Psoas muscle (tissue), 8 donors: Measurements from ENCODE around the gene ZCCHC3. TPM values are rescaled to one million over a fixed set of nuclear protein-coding genes. Genes with fewer than 3 reads are reported as not detected.
A peak's percentile ranks its signal among the peaks of the same experiment; 100 is the strongest.

ENCODE experiments used
- ATAC-seq, 4 donors: fragments of 200-7000 bp; cut with Tn5 transposase; one replicate each; pipeline ENCODE4 v1.9.1; 2020; ENCODE audit warnings: moderate library complexity in 3 of 4, mild to moderate bottlenecking in 2 of 4
- DNase-seq, 2 donors: peaks; one replicate each; pipeline ENCODE4 v3.0.0-alpha.2; 2020
- H3K27ac ChIP-seq: fragments of 200-600 bp; one replicate; pipeline ENCODE4 v1.8.0; 2022
- H3K27me3 ChIP-seq, 3 donors: fragments of 200-600 bp in 1 of 3; one replicate each; pipeline versions ENCODE4 v1.6.1 to v1.8.0; 2013 to 2022; ENCODE audit warnings: low read length in 2 of 3, mild to moderate bottlenecking in 2 of 3, moderate library complexity in 1 of 3; ENCODE audit not compliant: insufficient read depth in 3 of 3
- H3K36me3 ChIP-seq, 2 donors: fragments of 200-600 bp in 1 of 2; one replicate each; pipeline versions ENCODE4 v1.6.1 to v1.8.0; 2013 to 2022; ENCODE audit warnings: low read depth in 1 of 2, mild to moderate bottlenecking in 1 of 2, moderate library complexity in 1 of 2; ENCODE audit not compliant: insufficient read depth in 1 of 2
- H3K4me1 ChIP-seq: fragments of 200-600 bp; one replicate; pipeline ENCODE4 v1.8.0; 2022
- H3K4me3 ChIP-seq: fragments of 200-600 bp; one replicate; pipeline ENCODE4 v1.8.0; 2022; ENCODE audit warnings: mild to moderate bottlenecking
- H3K9me3 ChIP-seq: fragments of 200-600 bp; one replicate; pipeline ENCODE4 v1.8.0; 2022
- WGBS, 3 donors: extraction: QIAGEN DNeasy Blood & Tissue Kit; methylation state at CpG; one replicate each; pipeline versions ENCODE4 v1.1.6 to v1.1.7; 2013; 5-methylcytosine and 5-hydroxymethylcytosine counted together
- intact Hi-C, 2 donors: fragments of 100-400 bp; cut with DNase I; formaldehyde crosslinking; loops; one replicate each; pipeline versions ENCODE4 v1.11.0 to v1.14.2; 2022
- polyA plus RNA-seq, 3 donors: library from polyadenylated mRNA; stranded (reverse); fragments of 200-250 nt; gene quantifications; one replicate each; pipeline ENCODE4 v1.2.3, GENCODE V29; 2013
- total RNA-seq, 4 donors: library from RNA; stranded (reverse); fragmentation: NEBNext Ultra II Directional in 2 of 4; extraction: Animal tissue kit (Norgen Biotek cat#: 25700) in 2 of 4; gene quantifications; one replicate each; pipeline versions ENCODE4 v1.2.1 to v1.2.4, GENCODE V29; 2021 to 2023
- TF ChIP-seq, protein P1 (sequence below): fragments of 200-600 bp; IDR thresholded peaks from one replicate; pipeline ENCODE4 v1.8.0; 2022; ENCODE audit warnings: antibody characterized with exemption
- donor health status: healthy with polysubstance abuse.
- donor health status: DM: no; HTN: no; CAD: no; lungs with moderate emphysema.
- donor health status: Bipolar disorder and iron deficiency.
- donor health status: healthy.
- donor health status: DM: yes; HTN: yes; CAD: no.
- donor health status: DM: no; HTN: no; CAD: no.
- donor health status: DM: no; HTN: no; CAD: no.
- donor health status: DM: yes; HTN: yes; CAD: no.

ZCCHC3 gene
- total and polyA plus RNA-seq, 7 donors: 6.8 to 10.2 (median 9.3) TPM

- no peak for ATAC-seq
- H3K9me3 ChIP-seq: peaks cover 2% of the 10 kb centered on the region
Observed at GRCh38 chr20:286508-286907, 10.9 kb upstream of the ZCCHC3 start.

GRCh38 chr20:288956-289692, 8.2 kb upstream of the ZCCHC3 start:
- Histone ChIP-seq H3K36me3 (no peaks in the 10 kb centered on the region), H3K27ac (no peak overlapping the region), H3K4me3 (peak overlapping the region; percentile 74), H3K27me3 (no peaks in the 10 kb centered on the region), H3K9me3 (peaks cover 2% of the 10 kb centered on the region), H3K4me1 (peaks cover 6% of the 10 kb centered on the region)
- DNase-seq: no peak
- 77 to 88% (median 84%) methylated on average over 3 of the region's 3 CpGs for WGBS, 3 donors
- intact Hi-C loops: no loop called here
- ATAC-seq: no peak
- TF ChIP-seq, protein P1, sequence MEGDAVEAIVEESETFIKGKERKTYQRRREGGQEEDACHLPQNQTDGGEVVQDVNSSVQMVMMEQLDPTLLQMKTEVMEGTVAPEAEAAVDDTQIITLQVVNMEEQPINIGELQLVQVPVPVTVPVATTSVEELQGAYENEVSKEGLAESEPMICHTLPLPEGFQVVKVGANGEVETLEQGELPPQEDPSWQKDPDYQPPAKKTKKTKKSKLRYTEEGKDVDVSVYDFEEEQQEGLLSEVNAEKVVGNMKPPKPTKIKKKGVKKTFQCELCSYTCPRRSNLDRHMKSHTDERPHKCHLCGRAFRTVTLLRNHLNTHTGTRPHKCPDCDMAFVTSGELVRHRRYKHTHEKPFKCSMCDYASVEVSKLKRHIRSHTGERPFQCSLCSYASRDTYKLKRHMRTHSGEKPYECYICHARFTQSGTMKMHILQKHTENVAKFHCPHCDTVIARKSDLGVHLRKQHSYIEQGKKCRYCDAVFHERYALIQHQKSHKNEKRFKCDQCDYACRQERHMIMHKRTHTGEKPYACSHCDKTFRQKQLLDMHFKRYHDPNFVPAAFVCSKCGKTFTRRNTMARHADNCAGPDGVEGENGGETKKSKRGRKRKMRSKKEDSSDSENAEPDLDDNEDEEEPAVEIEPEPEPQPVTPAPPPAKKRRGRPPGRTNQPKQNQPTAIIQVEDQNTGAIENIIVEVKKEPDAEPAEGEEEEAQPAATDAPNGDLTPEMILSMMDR: no peak

More at GRCh38 chr20:286508-286907, 10.9 kb upstream of the ZCCHC3 start:
- 83 to 94% (median 91%) methylated on average over 2 of the region's 2 CpGs for WGBS, 3 donors
- Histone ChIP-seq H3K27ac (no peak overlapping the region), H3K4me1 (peaks cover 6% of the 10 kb centered on the region), H3K4me3 (no peak overlapping the region), H3K27me3 (no peaks in the 10 kb centered on the region), H3K36me3 (peaks cover 0 to 5% of the 10 kb centered on the region in 2 donors)
- intact Hi-C loops: no loop called here
- no peak for DNase-seq
- TF ChIP-seq, protein P1: no peak

GRCh38 chr20:289693-290083, 7.7 kb upstream of the ZCCHC3 start:
- no peaks in the 10 kb centered on the region for H3K36me3 ChIP-seq
- peak overlapping the region; percentile 74 for H3K4me3 ChIP-seq
- H3K27me3 ChIP-seq: no peaks in the 10 kb centered on the region
- DNase-seq: no peak
- ATAC-seq: no peak
- intact Hi-C loops: no loop called here
- TF ChIP-seq, protein P1: no peak
- H3K27ac ChIP-seq: peak overlapping the region; percentile 66
- WGBS, 3 donors: 60 to 62% (median 61%) methylated on average over 2 of the region's 2 CpGs
- peaks cover 6% of the 10 kb centered on the region for H3K4me1 ChIP-seq
- H3K9me3 ChIP-seq: peaks cover 2% of the 10 kb centered on the region

GRCh38 chr20:290084-290831, 7.1 kb upstream of the ZCCHC3 start, which contains the start of gene C20orf96:
C20orf96 (minus strand) TSS chr20:290750; CDS start chr20:290610, 140 bp downstream.
- intact Hi-C loops: no loop called here
- WGBS, 3 donors: 0 to 1% (median 0%) methylated on average over 43 of the region's 43 CpGs
- H3K4me3 ChIP-seq: peak within 1 kb of the TSS; percentile 74

More at GRCh38 chr20:290084-290831, 7.1 kb upstream of the ZCCHC3 start, which contains the start of gene C20orf96:
- TF ChIP-seq, protein P1: peak; percentile 35
- peak; percentile 91 to 95 for DNase-seq
- Histone ChIP-seq H3K27ac (peak within 1 kb of the TSS; percentile 66), H3K4me1 (peaks cover 6% of the 10 kb centered on the region), H3K27me3 (no peaks in the 10 kb centered on the region), H3K9me3 (peaks cover 2% of the 10 kb centered on the region), H3K36me3 (no peaks in the 10 kb centered on the region)
- ATAC-seq: peak; percentile 93 to 99 (median 98)
